Activated CD4-positive, alpha-beta T cell treated with anti-CD3 and anti-CD28 coated beads, Interleukin-2, amount 50 U/mL, for 16 hours (primary cell): ENCODE results near the gene FCER2.

Experiments used
- DNase-seq: peaks from one replicate; pipeline ENCODE4 v3.0.0-alpha.2; 2020

FCER2 gene

GRCh38 chr19:7732045-7732444 lies 30.1 kb upstream of the FCER2 start, which contains the start of gene CLEC4G:
CLEC4G (minus strand) TSS chr19:7732110; CDS start chr19:7732102, 8 bp downstream.
- no peak for DNase-seq

DNA sequence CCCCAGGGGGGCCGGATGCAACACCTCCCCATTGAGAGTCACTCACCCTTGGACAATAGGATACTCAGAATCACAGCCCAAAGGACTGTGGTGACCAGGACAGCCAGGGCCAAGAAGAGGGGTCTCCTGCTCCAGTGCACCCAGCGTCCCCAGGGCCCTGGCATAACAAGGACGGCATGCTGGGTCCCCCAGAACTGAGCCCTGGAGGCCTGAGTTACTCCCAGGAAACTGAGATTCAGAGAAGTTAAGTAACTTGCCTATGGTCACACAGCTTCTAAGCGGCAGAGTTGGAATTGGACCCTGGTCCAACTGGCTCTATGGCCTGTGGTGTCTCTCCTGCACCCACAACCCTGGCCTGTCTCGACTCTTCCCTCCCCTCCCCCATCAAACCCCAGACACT lies 29.7 kb upstream of the FCER2 start:
- DNase-seq: no peak

DNA sequence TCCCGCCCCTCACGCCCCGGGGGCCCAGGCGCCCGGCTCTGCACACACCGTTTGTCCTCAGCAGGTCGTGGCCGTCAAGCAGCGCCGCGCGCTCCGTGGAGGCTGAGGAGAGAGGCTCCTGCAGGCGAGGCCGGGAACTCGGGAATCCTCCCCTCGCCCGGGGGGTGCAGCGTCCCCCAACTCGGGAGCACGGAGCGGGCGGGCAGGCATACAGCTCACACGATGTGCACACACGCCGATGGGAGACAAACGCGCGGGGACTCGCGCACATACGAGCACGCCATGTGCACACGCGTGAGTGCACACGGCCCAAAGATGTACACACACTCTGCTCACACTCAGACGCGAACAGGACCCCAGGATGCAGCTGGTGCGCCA lies 29.3 kb upstream of the FCER2 start:
- no peak for DNase-seq

- no peak for DNase-seq
These were observed 28.6 kb upstream of the FCER2 start for GRCh38 chr19:7730286-7731217.

GRCh38 chr19:7729831-7730285 lies 27.9 kb upstream of the FCER2 start:
- no peak for DNase-seq

GRCh38 chr19:7729211-7729610 lies 27.3 kb upstream of the FCER2 start:
- no peak for DNase-seq

DNA sequence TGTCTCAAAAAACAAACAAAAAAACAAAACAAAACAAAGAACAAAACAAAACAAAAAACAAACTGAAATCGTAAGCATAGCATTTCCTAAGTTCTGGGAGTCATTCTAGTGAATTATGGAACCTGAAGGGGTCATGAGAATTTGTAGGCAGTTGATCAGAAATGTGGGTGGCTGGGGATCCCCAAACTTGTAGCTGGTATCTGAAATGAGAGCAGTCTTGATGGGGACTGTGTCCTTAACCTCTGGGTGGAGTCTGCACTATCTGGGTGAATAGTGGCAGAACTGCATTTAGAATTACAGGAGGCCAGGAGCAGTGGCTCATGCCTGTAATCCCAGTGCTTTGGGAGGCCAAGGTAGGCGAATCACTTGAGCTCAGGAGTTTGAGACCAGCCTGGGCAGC lies 23.9 kb upstream of the FCER2 start:
- DNase-seq: no peak

DNA sequence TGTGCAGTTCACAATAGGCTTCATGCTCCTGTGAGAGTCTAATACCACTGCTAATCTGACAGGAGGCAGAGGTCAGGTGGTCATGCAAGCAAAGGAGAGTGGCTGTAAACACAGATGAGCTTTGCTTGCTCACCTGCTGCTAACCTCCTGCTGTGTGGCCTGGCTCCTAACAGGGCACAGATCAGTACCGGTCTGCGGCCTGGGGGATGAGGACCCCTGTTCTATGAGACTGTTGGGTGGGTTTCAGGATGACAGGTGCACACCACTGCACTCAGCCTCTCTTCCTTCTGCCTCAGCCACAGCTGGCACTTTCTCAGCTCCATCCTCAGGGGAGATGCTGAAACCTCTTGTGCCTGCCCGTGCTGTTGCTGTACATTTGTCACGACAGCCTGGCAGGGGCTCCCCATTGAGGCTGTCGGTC lies 20.3 kb upstream of the FCER2 start:
- no peak for DNase-seq

GRCh38 chr19:7720351-7720750 lies 18.4 kb upstream of the FCER2 start:
- DNase-seq: no peak

- DNase-seq: no peak
These were observed 16.7 kb upstream of the FCER2 start for GRCh38 chr19:7718668-7719067.

DNA sequence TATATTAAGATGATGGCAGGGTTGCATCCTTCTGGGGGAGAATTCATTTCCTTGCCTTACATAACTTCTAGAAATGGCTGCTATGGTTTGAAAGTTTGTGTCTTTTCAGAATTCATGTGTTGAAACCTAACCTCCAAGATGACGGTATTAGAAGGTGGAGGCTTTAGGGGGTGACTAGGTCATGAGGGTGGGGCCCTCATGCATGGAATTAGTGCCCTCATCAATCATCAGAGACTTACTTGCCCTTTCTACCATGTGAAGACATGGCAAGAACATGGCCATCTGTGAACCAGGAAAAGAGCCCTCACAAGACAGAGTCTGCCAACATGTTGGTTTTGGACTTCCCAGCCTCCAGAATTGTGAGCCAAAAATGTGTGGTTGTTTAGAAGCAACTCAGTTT lies 14.8 kb upstream of the FCER2 start:
- DNase-seq: no peak

DNA sequence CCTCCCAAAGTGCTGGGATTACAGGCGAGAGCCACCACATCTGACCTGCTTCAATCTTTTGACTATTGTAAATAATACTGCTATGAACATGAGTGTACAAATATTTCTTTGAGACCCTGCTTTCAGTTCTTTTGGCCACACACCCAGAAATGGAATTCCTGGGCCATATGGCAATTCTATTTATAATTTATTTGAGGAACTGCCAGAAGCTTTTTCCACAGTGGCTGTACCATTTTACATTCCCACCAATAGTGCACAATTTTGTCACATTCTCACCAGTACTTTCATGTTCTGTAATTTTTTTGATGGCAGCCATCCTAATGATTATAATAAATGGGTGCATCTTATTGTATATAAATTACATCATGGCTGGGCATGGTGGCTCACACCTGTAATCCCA lies 13.7 kb upstream of the FCER2 start:
- DNase-seq: no peak

- DNase-seq: no peak
These were observed 8.7 kb upstream of the FCER2 start for GRCh38 chr19:7710616-7711015.

DNA sequence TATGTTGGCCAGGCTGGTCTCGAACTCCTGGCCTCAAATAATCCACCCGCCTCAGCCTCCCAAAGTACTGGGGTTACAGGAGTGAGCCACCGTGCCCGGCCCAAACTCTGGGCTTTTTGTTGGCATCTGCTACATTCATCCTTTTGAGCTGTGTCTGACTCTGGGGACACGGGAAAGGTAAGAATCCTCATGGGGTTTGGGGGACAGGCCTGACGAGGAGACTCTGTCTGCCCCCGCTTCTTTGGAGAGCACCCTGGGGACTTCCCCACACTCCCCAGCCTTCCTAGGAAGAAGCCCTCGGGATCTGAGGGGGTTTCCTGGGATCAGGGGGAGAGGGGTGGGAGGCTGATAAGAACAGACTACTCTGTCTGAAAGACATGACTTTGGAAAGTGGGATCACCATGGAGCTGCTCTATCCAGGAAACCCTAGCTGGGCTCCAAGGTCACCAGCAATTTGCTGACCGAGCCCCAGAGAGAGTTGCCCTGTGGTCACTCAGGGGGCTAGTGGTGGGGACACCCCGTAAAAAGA lies 8.1 kb upstream of the FCER2 start:
- DNase-seq: no peak

DNA sequence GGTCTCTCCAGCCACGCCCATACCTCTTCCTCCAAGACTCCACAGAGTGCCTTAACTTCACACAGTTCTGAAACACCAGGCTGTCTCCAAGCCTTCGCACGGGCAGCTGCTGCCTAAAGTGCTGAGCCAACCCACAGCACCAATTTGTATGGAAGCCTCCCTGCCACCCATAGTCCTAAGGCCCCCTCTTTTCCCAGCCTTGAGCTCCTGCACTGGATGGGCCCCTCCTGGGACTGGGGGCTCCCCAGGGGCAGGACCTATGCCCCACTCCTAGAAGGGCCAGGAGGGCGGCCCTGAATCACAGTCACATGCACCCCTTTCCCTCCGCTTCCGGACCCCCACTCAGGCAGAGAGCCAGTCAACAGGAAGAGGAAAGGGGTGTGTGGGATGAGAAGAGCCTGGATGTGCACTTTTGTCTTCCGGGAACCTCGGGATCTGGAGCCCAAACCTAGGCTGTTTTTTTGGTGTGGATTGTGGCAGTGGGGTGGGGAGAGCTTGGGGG lies 5.1 kb upstream of the FCER2 start:
- no peak for DNase-seq

- DNase-seq: no peak
These were observed 4.4 kb upstream of the FCER2 start for GRCh38 chr19:7706188-7706954.

DNA sequence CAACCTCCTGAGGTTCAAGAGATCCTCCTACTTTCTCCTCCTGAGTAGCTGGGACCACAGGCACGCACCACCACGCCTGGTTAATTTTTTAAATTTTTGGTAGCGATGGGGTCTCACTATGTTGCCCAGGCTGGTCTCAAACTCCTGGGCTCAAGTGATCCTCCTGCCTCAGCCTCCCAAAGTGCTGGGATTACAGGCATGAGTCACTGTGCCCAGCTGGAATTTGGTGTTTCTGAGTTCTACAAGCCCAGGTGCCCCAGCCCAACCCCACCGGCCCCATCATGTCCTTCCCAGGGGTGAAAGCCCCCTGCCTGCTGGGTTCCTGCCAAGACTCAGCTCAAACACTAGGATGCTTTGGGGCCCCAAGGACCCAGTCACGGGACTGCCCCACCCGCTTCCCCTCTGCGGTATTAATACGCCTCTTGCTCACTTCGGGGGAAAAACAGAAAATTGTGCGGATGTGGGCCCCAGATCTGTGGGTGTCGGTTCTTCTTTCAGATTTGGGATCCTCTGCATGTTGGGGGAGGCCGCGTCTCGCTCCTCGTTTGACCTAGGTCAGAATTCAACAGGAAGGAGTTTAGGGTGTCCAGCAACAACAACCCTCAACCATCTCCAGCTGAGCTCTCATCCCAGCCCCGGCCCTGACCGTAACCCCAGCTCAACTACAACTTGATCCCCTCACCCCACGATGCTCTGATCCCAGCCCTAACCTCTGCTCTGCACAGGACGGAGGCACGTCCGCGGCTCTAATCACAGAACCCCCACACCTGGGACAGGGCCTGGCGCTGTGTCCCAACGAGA lies 3.7 kb upstream of the FCER2 start:
- peak; percentile 72 for DNase-seq

DNA sequence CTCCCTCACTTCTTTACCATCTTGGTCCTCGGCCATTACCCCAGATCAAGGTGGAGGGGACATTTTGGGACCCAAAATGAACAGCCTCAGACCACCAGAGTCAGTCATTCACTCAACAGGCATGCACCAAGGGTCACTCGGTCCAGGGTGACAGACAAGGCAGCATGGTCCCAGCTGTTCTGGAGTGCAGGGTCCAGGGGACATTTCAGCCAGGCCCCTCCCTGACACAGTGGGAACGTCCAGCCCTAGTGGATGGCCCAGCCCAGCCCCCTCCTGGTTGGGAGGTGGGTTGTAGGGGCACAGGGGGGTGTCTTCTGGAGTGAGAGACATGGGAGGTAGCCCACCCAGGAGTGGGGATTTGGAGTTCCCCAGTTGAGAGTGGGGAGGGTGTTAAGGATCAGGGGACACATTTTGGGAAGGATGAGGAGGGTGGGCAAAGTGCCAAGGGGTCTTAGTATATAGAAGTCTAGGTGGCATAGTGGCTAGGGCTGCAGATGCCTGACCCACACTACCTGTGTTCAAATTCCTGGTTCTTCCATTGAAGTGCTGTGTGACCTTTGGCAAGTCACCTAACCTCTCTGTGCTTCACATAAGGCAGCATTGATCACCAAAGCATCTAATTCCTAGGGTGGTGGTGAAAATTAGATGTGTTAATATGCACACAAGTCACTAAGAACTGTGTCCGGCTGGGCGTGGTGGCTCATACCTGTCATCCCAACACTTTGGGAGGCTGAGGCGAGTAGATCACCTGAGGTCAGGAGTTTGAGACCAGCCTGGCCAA lies 2.5 kb upstream of the FCER2 start:
- DNase-seq: no peak

DNA sequence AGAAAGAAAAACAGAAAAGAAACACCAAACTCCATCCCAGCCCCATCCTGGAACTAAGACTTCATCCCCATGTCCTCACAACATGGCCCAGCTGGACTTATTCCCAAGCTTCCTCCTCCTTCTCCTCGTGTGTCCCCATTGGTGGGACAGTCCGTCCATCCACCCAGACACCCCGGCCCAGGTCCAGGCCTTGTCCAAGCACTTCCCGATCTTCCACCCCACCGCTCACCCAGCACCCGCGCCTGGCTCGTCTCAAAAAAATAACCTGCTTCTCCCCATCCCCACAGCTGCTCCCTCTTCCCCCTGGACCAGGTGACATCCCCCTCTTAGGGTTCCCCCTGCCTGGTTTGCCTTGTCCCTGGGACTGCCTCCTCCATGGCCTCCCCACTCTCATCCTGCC lies 1.4 kb upstream of the FCER2 start:
- no peak for DNase-seq

GRCh38 chr19:7701049-7701653 lies 780 bp downstream of the FCER2 start:
- no peak for DNase-seq
